Testis (tissue), 2 donors: ENCODE measurements around the gene DST.

Experiments used
- CTCF ChIP-seq, 3 experiments: fragments of 450-650 bp in 2 of 3; fragments of 200-600 bp in 1 of 3; sonication (generic) in 1 of 3; IDR thresholded peaks; one replicate each; pipeline ENCODE4 v1.5.1; 2016 to 2019; ENCODE audit warnings: antibody characterized with exemption in 3 of 3, mild to moderate bottlenecking in 2 of 3, moderate library complexity in 1 of 3
- POLR2A ChIP-seq: fragments of 450-650 bp; IDR thresholded peaks from one replicate; pipeline ENCODE4 v1.6.1; 2017; ENCODE audit warnings: antibody characterized with exemption, mild to moderate bottlenecking, moderate library complexity

DNA sequence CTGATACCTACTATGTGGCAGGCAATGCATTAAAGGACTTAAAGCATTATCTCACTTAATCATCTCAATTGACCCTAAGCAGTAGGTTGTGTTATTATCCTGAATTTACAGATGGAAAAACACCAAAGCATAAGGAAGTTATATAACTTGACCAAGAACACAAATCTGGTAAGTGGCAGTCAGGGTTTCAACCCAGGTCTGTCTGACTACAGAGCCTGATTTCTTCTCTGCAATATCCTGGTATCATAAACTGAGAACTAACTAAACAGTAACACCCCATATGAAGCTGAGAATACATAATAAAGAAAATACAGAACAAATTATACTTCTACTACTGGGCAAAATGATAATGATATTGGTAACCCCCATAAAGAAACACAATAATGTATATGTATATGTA is 13.8 kb upstream of the DST start:
- TF ChIP-seq CTCF (IDR thresholded peaks at IDR 0.05) (no peak), POLR2A (no peak)
